ENCODE results near the gene TMEM120A. TPM values are rescaled to one million over a fixed set of nuclear protein-coding genes. Genes with fewer than 3 reads are reported as not detected.

Gene TMEM120A
- total RNA-seq, 2 experiments from 2014 or later = 32.0 to 35.2 TPM

- ChIA-PET POLR2A (no interaction called here), CTCF (interaction anchor here (1.2 kb wide), 1 partner anchor 41 kb away, joined by 3 read pairs; no protein-coding TSS in a partner anchor)
These were observed 28.0 kb downstream of the TMEM120A start for GRCh38 chr7:75966190-75966961.

GRCh38 chr7:75965617-75966016 is 28.8 kb downstream of the TMEM120A start:
- ChIA-PET POLR2A (no interaction called here), CTCF (no interaction called here)

- POLR2A ChIA-PET = no interaction called here
- CTCF ChIA-PET = no interaction called here
These were observed 30.9 kb downstream of the TMEM120A start for GRCh38 chr7:75963381-75963995.

GRCh38 chr7:75962607-75963380 is 31.6 kb downstream of the TMEM120A start:
- ChIA-PET CTCF (no interaction called here), POLR2A (no interaction called here)

- POLR2A ChIA-PET = no interaction called here
- CTCF ChIA-PET = no interaction called here
These were observed 33.2 kb downstream of the TMEM120A start for GRCh38 chr7:75961218-75961617.

- ChIA-PET CTCF (interaction anchor here (1.2 kb wide), 1 partner anchor 80 kb away, joined by 4 read pairs; no protein-coding TSS in a partner anchor), POLR2A (no interaction called here)
These were observed 34.0 kb downstream of the TMEM120A start for GRCh38 chr7:75960372-75960771.

GRCh38 chr7:75958802-75959543 is 35.4 kb downstream of the TMEM120A start:
- ChIA-PET POLR2A (no interaction called here), CTCF (no interaction called here)

GRCh38 chr7:75957021-75957736 is 37.2 kb downstream of the TMEM120A start:
- POLR2A ChIA-PET = no interaction called here
- CTCF ChIA-PET = no interaction called here

- POLR2A ChIA-PET = no interaction called here
- CTCF ChIA-PET = no interaction called here
These were observed 39.0 kb downstream of the TMEM120A start for GRCh38 chr7:75955331-75955955.

GRCh38 chr7:75953931-75954330 is 40.5 kb downstream of the TMEM120A start:
- ChIA-PET CTCF (no interaction called here), POLR2A (no interaction called here)

GRCh38 chr7:75953431-75953830 is 41.0 kb downstream of the TMEM120A start:
- POLR2A ChIA-PET = no interaction called here

GRCh38 chr7:75951506-75951905 is 42.9 kb downstream of the TMEM120A start:
- CTCF ChIA-PET = interaction anchor here (1.2 kb wide), 1 partner anchor 12 kb away, joined by 3 read pairs; no protein-coding TSS in a partner anchor
- POLR2A ChIA-PET = no interaction called here

More at GRCh38 chr7:75953431-75953830, 41.0 kb downstream of the TMEM120A start:
- CTCF ChIA-PET = no interaction called here

- ChIA-PET POLR2A (no interaction called here), CTCF (interaction anchor here (0.8 kb wide), 1 partner anchor 71 kb away, joined by 3 read pairs; no protein-coding TSS in a partner anchor)
These were observed 44.2 kb downstream of the TMEM120A start for GRCh38 chr7:75950111-75950681.

GRCh38 chr7:75948179-75948578 is 46.2 kb downstream of the TMEM120A start:
- ChIA-PET CTCF (interaction anchor here (0.5 kb wide), 1 partner anchor 1384 kb away, joined by 4 read pairs; no protein-coding TSS in a partner anchor), POLR2A (no interaction called here)

- ChIA-PET CTCF (interaction anchor here (1.2 kb wide), 1 partner anchor 30 kb away, joined by 3 read pairs; no protein-coding TSS in a partner anchor), POLR2A (no interaction called here)
These were observed 48.1 kb downstream of the TMEM120A start for GRCh38 chr7:75946207-75946855.

GRCh38 chr7:75945297-75946168 is 48.9 kb downstream of the TMEM120A start:
- POLR2A ChIA-PET = no interaction called here
- CTCF ChIA-PET = interaction anchor here (1.2 kb wide), 1 partner anchor 29 kb away, joined by 3 read pairs; no protein-coding TSS in a partner anchor

- CTCF ChIA-PET = no interaction called here
- POLR2A ChIA-PET = no interaction called here
These were observed 49.9 kb downstream of the TMEM120A start for GRCh38 chr7:75944507-75944906.

All from activated CD8-positive, alpha-beta memory T cell treated with anti-CD3 and anti-CD28 coated beads for 36 hours (primary cell).